GM21619 (cell line): ENCODE results near the gene RNASE13.
"Not testable (repeated sequence)": the region's sequence is repeated elsewhere in the genome, so short reads cannot be mapped to it uniquely, and the experiment has no call there.

ENCODE experiments used
- ATAC-seq: cut with Tn5 transposase; IDR thresholded peaks from one replicate; pipeline ENCODE4 v1.9.1; 2021; ENCODE audit not compliant: unreplicated experiment

The RNASE13 gene

DNA sequence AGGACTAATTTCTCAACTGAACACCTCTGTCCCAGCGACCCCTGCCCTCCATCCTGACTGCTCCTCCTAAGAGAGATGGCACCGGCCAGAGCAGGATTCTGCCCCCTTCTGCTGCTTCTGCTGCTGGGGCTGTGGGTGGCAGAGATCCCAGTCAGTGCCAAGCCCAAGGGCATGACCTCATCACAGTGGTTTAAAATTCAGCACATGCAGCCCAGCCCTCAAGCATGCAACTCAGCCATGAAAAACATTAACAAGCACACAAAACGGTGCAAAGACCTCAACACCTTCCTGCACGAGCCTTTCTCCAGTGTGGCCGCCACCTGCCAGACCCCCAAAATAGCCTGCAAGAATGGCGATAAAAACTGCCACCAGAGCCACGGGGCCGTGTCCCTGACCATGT is 8.3 kb upstream of the RNASE13 start:
- ATAC-seq, result no peak

- no peak for ATAC-seq
These were observed 7.2 kb upstream of the RNASE13 start, which contains the start of gene RNASE7 for GRCh38 chr14:21041676-21042433. Gene RNASE7 (plus strand): TSS chr14:21042362. CDS start chr14:21042993, 631 bp downstream.

DNA sequence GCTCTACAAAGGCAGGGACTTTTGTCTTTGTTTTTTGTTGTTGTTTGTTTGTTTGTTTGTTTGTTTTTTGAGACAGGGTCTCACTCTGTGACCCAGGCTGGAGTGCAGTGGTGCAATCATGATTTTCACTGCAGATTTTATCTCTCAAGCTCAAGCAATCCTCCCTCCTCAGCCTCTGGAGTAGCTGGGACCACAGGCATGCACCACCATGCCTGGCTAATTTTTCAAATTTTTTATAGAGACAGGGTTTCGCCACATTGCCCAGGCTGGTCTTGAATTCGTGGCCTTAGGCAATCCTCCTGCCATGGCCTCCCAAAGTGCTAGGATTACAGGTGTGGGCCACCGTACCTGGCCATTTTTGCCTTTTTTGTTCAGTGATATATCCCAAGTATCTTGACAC is 6.3 kb upstream of the RNASE13 start:
- ATAC-seq, result not testable (repeated sequence)

- ATAC-seq, result no peak
These were observed 5.8 kb upstream of the RNASE13 start for GRCh38 chr14:21040370-21040925.

- no peak for ATAC-seq
These were observed 5.2 kb upstream of the RNASE13 start for GRCh38 chr14:21039585-21040369.

DNA sequence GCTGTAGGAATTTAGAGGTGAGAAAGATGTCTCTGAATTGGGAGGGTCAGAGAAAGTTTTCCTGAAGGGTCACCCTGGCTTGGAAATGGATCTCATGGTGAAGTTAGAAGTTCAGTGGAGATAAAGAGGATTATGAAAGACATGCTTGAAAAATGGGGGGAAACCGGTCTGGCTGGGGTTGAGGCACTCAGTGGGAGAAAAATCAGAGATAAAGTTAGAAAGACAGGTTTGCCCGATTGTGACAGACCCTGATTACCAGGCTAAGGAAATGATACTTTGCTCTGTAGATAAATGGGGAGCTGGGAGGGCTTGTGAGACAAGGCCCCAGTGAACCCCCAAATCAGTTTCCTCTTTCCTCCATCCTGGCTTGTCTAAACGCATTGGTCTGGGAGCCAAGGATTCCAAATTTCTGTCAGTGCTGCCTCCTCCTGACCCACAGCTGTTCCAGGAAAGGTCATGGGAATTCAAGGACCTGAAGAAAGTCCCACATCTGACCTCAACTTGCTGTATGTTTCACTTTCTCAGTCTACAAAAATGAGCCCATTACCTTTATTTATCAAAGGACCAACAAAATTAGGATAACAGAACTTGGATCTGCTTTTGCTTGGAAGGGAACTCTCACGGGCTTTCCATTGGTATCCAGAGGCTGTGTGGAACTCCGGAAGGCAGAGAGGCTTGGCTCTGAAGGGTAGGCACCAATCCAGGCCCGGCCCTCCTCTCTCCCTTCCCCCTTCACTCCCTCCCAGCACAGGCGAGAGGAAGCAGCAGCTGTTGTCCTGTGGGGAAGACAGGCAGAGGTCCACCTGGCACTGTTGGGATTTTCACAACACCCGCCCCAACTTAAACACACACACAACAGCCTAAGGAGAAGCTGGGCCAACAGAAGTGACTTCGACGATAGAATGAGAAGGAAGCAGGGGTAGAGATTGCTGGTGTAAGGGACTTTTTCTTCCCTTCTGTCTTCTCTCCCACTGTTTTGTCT is 4.1 kb upstream of the RNASE13 start:
- no peak for ATAC-seq

DNA sequence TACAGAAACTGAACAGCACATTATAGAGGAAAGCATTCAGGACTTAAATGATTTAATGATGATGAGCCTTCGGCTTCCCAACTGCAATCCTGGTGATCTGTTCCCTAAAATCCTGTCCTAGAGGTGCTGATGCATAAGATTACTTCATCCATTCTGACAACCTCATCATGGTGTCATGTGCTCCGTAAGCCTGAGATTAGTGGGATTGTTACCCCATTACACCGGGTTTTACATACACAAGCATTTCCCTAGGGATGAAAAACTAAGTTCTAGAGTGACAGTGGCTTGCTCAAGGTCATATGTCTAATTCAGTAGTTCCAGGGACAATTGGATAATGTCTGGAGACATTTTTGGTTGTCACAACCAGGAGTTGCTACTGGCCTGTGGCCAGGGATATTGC is 2.5 kb upstream of the RNASE13 start:
- no peak for ATAC-seq

GRCh38 chr14:21036751-21037150 is 2.1 kb upstream of the RNASE13 start:
- ATAC-seq, result no peak

DNA sequence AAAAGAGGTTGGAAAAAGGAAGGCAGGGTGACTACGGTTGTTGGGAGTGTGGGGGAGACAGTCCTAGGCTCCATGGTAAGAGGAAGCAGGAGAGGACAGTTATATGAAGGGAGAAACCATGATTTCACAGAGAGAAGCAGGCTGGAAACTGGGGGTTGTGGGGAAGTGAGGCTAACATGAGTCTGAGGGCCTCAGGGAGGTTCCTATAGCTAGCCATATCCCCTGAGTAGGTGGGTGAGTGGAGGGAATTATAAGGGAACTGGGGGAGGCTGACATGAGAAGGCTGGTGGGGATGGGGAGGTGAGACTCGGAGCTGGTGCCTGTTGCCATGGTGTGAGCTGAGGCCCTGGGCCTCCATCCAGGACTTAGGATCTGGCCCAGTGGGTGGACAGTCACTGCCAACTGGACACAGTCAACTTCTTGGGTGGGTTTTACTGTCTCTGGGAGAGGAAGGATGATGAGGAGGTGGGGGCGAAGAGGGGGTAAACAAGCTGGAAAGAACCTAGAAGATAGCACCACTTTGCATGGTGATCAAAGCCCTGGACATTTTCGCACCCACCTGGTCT is 1.4 kb downstream of the RNASE13 start:
- ATAC-seq, result no peak

GRCh38 chr14:21032326-21033132 is 2.1 kb downstream of the RNASE13 start:
- ATAC-seq, result no peak

- no peak for ATAC-seq
These were observed 4.1 kb downstream of the RNASE13 start for GRCh38 chr14:21030531-21030930.

DNA sequence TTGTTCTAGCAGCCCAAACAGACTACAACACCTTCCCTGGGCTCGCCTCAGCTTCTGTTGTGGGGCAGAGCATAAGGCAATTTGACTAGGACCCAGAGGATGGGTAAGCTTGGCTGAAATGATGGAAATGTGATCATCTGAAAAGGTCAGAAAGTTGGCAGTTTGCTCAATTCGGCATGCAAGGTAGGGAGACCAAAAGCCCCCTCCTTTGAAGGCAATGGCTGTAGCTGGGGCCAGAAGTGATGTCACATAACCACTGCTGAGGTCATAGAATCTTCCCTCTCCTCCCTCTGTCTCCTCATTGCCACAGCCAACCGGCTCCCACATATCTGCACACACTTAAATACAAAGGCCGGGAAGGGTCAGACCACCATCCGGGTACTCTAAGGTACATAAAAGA is 4.7 kb downstream of the RNASE13 start, which contains the start of gene TPPP2:
Gene TPPP2 (plus strand): TSS at position 301 of the 400 bp plus-strand sequence. CDS start 365 bp downstream, outside the sequence.
- ATAC-seq, result no peak

- ATAC-seq, result no peak
These were observed 7.7 kb downstream of the RNASE13 start for GRCh38 chr14:21026988-21027315.

- no peak for ATAC-seq
These were observed 8.2 kb downstream of the RNASE13 start for GRCh38 chr14:21026274-21026987.

- no peak for ATAC-seq
These were observed 9.0 kb downstream of the RNASE13 start for GRCh38 chr14:21025371-21026273.

DNA sequence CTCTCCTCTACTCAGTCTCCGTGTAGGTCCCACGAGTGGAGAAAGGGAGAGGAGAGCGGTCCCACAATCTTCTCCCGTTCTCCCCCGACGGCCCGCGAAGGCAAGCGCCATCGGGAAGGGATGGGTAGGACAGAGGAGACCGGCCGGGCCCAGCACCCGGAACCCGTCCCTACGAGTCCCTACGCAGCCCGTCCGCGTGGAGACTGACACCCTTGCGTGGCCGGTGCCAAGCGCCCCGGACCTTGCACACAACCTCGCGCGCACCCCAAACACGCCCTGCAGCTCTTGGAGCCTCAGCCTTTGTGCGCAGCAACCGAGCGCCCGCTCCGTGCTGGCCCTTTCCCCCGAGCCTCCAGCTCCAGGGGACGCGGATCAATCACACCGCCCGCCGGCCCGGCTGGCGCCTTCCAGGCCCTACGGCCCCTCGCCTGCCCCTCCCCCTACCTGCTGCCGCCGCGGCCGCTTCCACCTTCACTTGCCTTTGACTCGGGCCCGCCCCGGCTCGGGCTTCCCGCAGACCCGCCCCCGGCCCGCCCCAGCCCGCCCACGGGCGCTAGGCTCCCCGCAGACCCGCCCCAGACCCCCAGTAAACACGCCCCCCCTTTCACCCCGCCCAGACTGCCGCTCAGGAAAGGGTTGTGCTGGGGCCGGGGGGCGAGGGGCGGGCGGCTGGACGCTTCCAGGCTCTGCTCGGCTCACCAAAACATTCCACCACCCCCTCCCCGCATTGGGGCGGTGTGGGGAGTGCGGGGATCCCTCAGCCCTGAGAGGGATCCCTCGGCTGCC is 9.8 kb downstream of the RNASE13 start, which contains the start of gene NDRG2:
Gene NDRG2 (minus strand): TSS at position 477 of the 786 bp plus-strand sequence. CDS start 1,746 bp downstream, outside the sequence.
- no peak for ATAC-seq
